Measurements from ENCODE around the gene ARID4B.

DNA sequence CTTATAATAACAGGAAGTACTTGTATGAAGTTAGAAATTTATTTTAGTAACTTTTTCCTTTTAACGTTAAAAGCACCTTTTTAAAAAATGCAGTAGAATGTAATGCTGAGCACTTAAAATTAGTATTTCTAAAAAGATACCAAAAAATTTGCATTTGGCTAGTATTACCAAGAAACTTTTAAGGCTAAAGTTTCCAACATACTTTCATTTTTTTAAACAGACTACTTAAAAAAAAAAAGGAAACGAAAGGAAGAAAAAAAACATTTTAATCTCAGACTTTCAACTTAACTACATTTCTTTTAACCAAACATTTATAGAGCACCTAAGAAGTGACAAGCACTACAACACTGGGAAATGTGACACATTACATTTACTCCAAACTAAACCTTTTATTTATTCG is 2.8 kb downstream of the ARID4B start:
- TF ChIP-seq, protein P1, sequence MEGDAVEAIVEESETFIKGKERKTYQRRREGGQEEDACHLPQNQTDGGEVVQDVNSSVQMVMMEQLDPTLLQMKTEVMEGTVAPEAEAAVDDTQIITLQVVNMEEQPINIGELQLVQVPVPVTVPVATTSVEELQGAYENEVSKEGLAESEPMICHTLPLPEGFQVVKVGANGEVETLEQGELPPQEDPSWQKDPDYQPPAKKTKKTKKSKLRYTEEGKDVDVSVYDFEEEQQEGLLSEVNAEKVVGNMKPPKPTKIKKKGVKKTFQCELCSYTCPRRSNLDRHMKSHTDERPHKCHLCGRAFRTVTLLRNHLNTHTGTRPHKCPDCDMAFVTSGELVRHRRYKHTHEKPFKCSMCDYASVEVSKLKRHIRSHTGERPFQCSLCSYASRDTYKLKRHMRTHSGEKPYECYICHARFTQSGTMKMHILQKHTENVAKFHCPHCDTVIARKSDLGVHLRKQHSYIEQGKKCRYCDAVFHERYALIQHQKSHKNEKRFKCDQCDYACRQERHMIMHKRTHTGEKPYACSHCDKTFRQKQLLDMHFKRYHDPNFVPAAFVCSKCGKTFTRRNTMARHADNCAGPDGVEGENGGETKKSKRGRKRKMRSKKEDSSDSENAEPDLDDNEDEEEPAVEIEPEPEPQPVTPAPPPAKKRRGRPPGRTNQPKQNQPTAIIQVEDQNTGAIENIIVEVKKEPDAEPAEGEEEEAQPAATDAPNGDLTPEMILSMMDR (IDR thresholded peaks at IDR 0.05; ENCODE audit: low read length), result no peak
- TF ChIP-seq EZH2 (IDR thresholded peaks at IDR 0.05; ENCODE audit: borderline replicate concordance, low read length), result no peak
